Prostate gland (tissue), 2 donors: ENCODE measurements around the gene CCR7. TPM values are rescaled to one million over a fixed set of nuclear protein-coding genes. Genes with fewer than 3 reads are reported as not detected.

Source experiments
- DNase-seq: peaks from one replicate; pipeline ENCODE4 v3.0.0-alpha.2; 2019; ENCODE audit warnings: low spot score
- H3K27ac ChIP-seq, 2 donors: fragments of 200-600 bp; sonication (generic); 2 replicates each; pipeline ENCODE4 v1.5.1; 2017 to 2019
- H3K27me3 ChIP-seq: fragments of 200-600 bp; sonication (generic); replicated peaks from 2 replicates; pipeline ENCODE4 v1.5.1; 2019; ENCODE audit not compliant: insufficient read depth
- H3K36me3 ChIP-seq, 2 donors: fragments of 200-600 bp; sonication (generic); 1 replicate in 1 of 2; 2 replicates in 1 of 2; pipeline versions ENCODE4 v1.5.1 to v1.8.1; 2017 to 2019
- H3K4me1 ChIP-seq: fragments of 200-600 bp; sonication (generic); replicated peaks from 2 replicates; pipeline ENCODE4 v1.5.1; 2019
- H3K4me3 ChIP-seq, 2 donors: fragments of 200-600 bp; sonication (generic); 2 replicates each; pipeline ENCODE4 v1.5.1; 2017 to 2019
- H3K9me3 ChIP-seq: fragments of 200-600 bp; sonication (generic); 2 replicates; pipeline ENCODE4 v1.5.1; 2017
- POLR2A ChIP-seq: fragments of 450-650 bp; IDR thresholded peaks from one replicate; pipeline ENCODE4 v1.6.1; 2016; ENCODE audit warnings: antibody characterized with exemption, mild to moderate bottlenecking
- POLR2AphosphoS5 ChIP-seq: sonication (generic); formaldehyde crosslinking; IDR thresholded peaks from one replicate; pipeline ENCODE4 v1.6.1; 2017; ENCODE audit warnings: antibody characterized with exemption
- WGBS: methylation state at CpG from one replicate; pipeline ENCODE4 v1.1.5; 2018; 5-methylcytosine and 5-hydroxymethylcytosine counted together
- intact Hi-C: fragments of 100-400 bp; cut with DNase I; formaldehyde crosslinking; loops from one replicate; pipeline ENCODE4 v1.14.2; 2022
- total RNA-seq, 2 donors: library from RNA; depleted of rRNA; stranded (reverse); fragments of >200 nt; gene quantifications; one replicate each; pipeline ENCODE4 v1.1.0, GENCODE V29; 2016
- TF ChIP-seq, protein P1 (sequence below), 4 experiments: fragments of 200-600 bp in 2 of 4; fragments of 450-650 bp in 2 of 4; sonication (generic) in 2 of 4; IDR thresholded peaks; 1 replicate in 3 of 4; 2 replicates in 1 of 4; pipeline ENCODE4 v1.5.1; 2016 to 2019; ENCODE audit warnings: antibody characterized with exemption in 4 of 4, mild to moderate bottlenecking in 2 of 4, moderate library complexity in 2 of 4

Gene CCR7
- total RNA-seq, 2 donors from 2014 or later, result 0.40 TPM; not detected in 1

DNA sequence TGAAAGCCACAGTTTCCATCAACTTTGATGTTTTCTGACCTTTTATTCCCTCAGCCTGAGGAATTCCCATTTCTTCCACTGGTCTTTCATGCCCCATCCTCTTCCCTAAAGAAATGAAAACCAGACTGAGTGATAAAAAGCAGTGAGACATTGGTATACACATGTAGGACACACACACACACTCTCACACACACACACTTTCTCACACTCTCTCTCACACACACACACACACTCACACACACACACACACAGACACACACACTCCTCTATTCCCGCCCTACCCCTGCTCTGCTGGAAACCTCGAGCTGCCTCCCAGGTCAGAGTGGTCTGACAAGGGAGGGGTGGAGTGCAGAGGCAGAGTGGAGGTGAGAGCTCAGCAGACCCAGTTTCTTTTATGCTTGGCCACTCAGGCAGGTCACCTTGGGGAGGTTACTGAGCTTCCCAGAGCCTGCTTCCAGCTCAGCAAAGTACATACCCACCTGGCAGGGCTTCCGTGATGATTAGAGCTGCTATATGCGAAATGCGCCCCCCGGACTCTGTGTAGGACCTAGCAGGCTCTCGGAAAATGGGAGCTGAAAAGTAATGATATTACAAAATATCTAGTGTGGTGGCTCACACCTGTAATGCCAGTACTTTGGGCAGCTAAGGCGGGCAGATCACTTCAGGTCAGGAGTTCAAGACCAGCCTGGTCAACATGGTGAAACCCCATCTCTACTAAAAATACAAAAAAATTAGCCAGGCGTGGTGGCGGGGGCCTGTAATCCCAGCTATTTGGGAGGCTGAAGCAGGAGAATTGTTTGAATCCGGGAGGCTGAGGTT, 30.7 kb downstream of the CCR7 start:
- 86% methylated on average over 11 of the region's 11 CpGs for WGBS
- intact Hi-C loops, result loop anchor here (5.0 kb wide), 3 partner anchors 57 to 172 kb away; partner anchors contain the start of genes GJD3 and IGFBP4

DNA sequence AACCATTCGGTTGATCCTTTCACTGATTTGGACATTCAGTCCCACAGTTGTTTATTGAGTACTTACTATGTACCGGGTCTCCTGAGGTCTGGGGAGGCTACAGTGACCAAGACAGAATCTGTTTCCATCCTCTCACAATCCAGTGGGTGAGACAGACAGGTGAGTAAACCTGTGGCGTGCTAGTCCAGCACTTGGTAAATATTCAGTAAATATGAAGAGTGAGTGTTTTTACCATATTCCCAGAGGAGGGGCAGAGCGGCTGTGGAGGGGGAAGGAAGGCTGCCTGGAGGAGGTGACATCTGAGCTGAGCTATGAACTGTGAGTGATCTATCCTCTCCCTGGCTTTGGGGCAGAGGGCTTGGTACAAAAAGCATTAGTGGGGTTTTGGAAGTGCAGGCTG, 31.4 kb downstream of the CCR7 start:
- intact Hi-C loops, result loop anchor here (2.0 to 5.0 kb wide), 4 partner anchors 57 to 172 kb away; partner anchors contain the start of genes GJD3 and IGFBP4

More for the DNA sequence above, 30.7 kb downstream of the CCR7 start:
- Histone ChIP-seq H3K27ac (peak overlapping the region; percentile 33 to 48), H3K4me3 (no peak overlapping the region), H3K27me3 (no peaks in the 10 kb centered on the region), H3K36me3 (no peaks in the 10 kb centered on the region), H3K4me1 (peaks cover 10% of the 10 kb centered on the region), H3K9me3 (no peaks in the 10 kb centered on the region)
- DNase-seq, result no peak
- TF ChIP-seq, protein P1, sequence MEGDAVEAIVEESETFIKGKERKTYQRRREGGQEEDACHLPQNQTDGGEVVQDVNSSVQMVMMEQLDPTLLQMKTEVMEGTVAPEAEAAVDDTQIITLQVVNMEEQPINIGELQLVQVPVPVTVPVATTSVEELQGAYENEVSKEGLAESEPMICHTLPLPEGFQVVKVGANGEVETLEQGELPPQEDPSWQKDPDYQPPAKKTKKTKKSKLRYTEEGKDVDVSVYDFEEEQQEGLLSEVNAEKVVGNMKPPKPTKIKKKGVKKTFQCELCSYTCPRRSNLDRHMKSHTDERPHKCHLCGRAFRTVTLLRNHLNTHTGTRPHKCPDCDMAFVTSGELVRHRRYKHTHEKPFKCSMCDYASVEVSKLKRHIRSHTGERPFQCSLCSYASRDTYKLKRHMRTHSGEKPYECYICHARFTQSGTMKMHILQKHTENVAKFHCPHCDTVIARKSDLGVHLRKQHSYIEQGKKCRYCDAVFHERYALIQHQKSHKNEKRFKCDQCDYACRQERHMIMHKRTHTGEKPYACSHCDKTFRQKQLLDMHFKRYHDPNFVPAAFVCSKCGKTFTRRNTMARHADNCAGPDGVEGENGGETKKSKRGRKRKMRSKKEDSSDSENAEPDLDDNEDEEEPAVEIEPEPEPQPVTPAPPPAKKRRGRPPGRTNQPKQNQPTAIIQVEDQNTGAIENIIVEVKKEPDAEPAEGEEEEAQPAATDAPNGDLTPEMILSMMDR (IDR thresholded peaks at IDR 0.05), result no peak
- no peak for TF ChIP-seq POLR2AphosphoS5
- TF ChIP-seq POLR2A, result no peak

DNA sequence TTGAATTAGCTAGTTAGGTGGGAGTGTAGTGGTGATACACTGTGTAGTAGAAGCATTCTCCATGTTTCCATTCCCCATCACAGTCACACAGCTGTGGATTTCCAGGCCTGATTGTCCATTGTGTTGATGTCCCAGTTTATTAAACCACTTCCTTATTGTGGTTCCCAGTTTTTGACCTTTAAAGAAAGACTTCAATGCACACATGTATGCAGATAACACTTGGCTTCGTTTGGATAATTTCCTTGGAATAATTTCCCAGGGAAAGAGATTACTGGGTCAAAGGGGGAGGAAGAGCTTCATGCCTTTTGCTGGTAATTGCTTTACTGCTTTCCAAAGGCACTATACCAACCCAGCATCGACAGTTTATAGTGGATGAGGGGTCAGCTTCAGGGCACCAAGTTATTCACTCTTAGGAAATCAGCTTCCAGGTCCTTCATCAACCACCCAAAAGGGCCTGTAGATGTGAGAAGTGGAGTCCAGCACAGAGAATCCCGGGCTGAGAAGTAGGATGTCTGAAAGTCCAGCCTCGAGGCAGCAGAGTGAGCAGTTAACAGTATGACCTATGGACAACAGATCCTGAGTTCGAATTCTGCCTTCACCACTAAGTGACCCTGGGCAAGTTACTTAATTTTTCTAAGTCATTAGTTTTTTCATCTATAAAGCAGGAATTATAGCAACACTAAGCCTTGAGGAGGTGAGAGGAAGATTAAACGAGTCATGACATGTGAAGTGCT, 32.6 kb downstream of the CCR7 start:
- H3K9me3 ChIP-seq, result no peaks in the 10 kb centered on the region
- H3K36me3 ChIP-seq, result no peaks in the 10 kb centered on the region
- no peak overlapping the region for H3K4me3 ChIP-seq
- TF ChIP-seq, protein P1 (IDR thresholded peaks at IDR 0.05), result no peak
- TF ChIP-seq POLR2A (no peak), POLR2AphosphoS5 (no peak)
- intact Hi-C loops, result loop anchor here (2.0 to 5.0 kb wide), 4 partner anchors 55 to 170 kb away; partner anchors contain the start of genes GJD3 and IGFBP4
- no peak for DNase-seq
- peaks cover 10% of the 10 kb centered on the region for H3K4me1 ChIP-seq
- no peaks in the 10 kb centered on the region for H3K27me3 ChIP-seq
- 39% methylated on average over 6 of the region's 6 CpGs for WGBS
- H3K27ac ChIP-seq, result peak overlapping the region; percentile 43 to 45

More for the DNA sequence above, 31.4 kb downstream of the CCR7 start:
- no peaks in the 10 kb centered on the region for H3K9me3 ChIP-seq
- WGBS, result 49% methylated on average over 4 of the region's 4 CpGs
- TF ChIP-seq, protein P1 (IDR thresholded peaks at IDR 0.05), result no peak
- no peak for TF ChIP-seq POLR2AphosphoS5
- TF ChIP-seq POLR2A, result no peak
- no peaks in the 10 kb centered on the region for H3K36me3 ChIP-seq
- H3K4me3 ChIP-seq, result no peak overlapping the region
- peak overlapping the region; percentile 33 to 48 for H3K27ac ChIP-seq
- no peak for DNase-seq
- H3K27me3 ChIP-seq, result no peaks in the 10 kb centered on the region
- peaks cover 10% of the 10 kb centered on the region for H3K4me1 ChIP-seq

DNA sequence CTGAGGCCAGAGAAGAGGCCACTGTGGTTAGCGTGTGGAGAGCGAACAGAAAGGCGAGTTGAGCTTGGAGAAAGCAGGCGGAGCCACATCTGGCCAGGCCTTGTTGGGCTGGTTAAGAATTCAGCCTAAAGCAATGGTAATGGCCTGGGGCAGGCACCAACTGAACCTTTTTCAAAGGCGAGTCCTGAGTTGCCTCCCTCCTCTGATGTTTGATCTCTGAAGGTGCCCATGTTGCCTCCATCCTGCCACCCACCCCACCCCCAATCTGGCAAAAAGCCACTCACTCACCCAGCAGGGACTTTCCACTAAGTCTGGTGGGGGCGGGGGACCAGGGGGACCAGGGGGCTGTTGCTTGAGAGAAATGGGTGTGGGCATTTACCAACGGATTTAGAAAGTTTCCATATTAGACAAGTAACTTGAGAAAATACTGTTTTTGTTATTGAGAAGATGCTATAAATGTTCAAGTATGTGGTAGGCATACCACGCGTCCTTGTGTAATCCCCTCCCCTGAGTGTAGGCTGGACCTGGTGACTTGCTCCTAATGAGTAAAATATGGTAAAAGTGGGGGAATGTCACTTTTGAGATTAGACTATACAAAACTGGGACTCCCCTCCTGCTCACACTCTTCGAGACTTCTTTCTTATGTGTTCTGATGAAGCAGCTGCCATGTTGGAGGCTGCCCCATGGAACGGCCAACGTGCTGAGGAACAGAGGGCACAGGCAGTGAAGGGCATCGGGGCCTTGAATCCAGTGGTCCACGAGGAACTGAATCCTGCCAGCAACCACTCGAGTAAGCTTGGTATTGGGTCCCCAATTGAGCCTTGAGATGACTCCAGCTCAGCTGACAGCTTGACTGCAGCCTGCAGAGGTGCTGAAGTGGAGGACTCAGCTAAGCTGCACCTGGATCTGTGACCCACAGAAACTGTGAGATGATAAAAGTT, 34.0 kb downstream of the CCR7 start:
- Histone ChIP-seq H3K36me3 (no peaks in the 10 kb centered on the region), H3K27ac (no peak overlapping the region), H3K4me3 (no peak overlapping the region), H3K27me3 (no peaks in the 10 kb centered on the region), H3K4me1 (peaks cover 7% of the 10 kb centered on the region), H3K9me3 (no peaks in the 10 kb centered on the region)
- intact Hi-C loops, result loop anchor here (5.0 kb wide), 3 partner anchors 54 to 169 kb away; partner anchors contain the start of genes GJD3 and IGFBP4
- TF ChIP-seq, protein P1 (IDR thresholded peaks at IDR 0.05), result no peak
- TF ChIP-seq POLR2A, result no peak
- TF ChIP-seq POLR2AphosphoS5, result no peak
- whole genome bisulfite sequencing, result 88% methylated on average over 15 of the region's 15 CpGs
- no peak for DNase-seq
